Measurements from ENCODE around the gene TTN. TPM values are rescaled to one million over a fixed set of nuclear protein-coding genes. Genes with fewer than 3 reads are reported as not detected.

The TTN gene
- total RNA-seq, 1 donor from 2014 or later: 2,803 TPM

GRCh38 chr2:178530625-178531142 lies 276.5 kb downstream of the TTN start:
- intact Hi-C loops (cut with micrococcal nuclease): no loop called here
- H3K27ac ChIP-seq (replicated peaks): peak overlapping the region; percentile 10
- H3K27me3 ChIP-seq (ENCODE audit: low read depth): no peaks in the 10 kb centered on the region
- H3K4me3 ChIP-seq: no peak overlapping the region
- peaks cover 100% of the 10 kb centered on the region for H3K36me3 ChIP-seq
- peaks cover 21% of the 10 kb centered on the region for H3K4me1 ChIP-seq
- TF ChIP-seq, protein P1, sequence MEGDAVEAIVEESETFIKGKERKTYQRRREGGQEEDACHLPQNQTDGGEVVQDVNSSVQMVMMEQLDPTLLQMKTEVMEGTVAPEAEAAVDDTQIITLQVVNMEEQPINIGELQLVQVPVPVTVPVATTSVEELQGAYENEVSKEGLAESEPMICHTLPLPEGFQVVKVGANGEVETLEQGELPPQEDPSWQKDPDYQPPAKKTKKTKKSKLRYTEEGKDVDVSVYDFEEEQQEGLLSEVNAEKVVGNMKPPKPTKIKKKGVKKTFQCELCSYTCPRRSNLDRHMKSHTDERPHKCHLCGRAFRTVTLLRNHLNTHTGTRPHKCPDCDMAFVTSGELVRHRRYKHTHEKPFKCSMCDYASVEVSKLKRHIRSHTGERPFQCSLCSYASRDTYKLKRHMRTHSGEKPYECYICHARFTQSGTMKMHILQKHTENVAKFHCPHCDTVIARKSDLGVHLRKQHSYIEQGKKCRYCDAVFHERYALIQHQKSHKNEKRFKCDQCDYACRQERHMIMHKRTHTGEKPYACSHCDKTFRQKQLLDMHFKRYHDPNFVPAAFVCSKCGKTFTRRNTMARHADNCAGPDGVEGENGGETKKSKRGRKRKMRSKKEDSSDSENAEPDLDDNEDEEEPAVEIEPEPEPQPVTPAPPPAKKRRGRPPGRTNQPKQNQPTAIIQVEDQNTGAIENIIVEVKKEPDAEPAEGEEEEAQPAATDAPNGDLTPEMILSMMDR (IDR thresholded peaks at IDR 0.05; ENCODE audit: borderline replicate concordance): no peak
- no peaks in the 10 kb centered on the region for H3K9me3 ChIP-seq (replicated peaks)
- DNase-seq: no peak

GRCh38 chr2:178530131-178530530 lies 277.1 kb downstream of the TTN start:
- no peak overlapping the region for H3K4me3 ChIP-seq
- H3K9me3 ChIP-seq (replicated peaks): no peaks in the 10 kb centered on the region
- peaks cover 95% of the 10 kb centered on the region for H3K36me3 ChIP-seq
- H3K27me3 ChIP-seq (ENCODE audit: low read depth): no peaks in the 10 kb centered on the region
- intact Hi-C loops (cut with micrococcal nuclease): no loop called here
- TF ChIP-seq, protein P1 (IDR thresholded peaks at IDR 0.05; ENCODE audit: borderline replicate concordance): no peak
- peaks cover 21% of the 10 kb centered on the region for H3K4me1 ChIP-seq
- H3K27ac ChIP-seq (replicated peaks): peak overlapping the region; percentile 10
- no peak for DNase-seq

GRCh38 chr2:178529194-178529593 lies 278.0 kb downstream of the TTN start:
- H3K27me3 ChIP-seq (ENCODE audit: low read depth): no peaks in the 10 kb centered on the region
- H3K36me3 ChIP-seq: peaks cover 86% of the 10 kb centered on the region
- TF ChIP-seq, protein P1 (IDR thresholded peaks at IDR 0.05; ENCODE audit: borderline replicate concordance): no peak
- no peak overlapping the region for H3K4me3 ChIP-seq
- peaks cover 24% of the 10 kb centered on the region for H3K4me1 ChIP-seq
- no peaks in the 10 kb centered on the region for H3K9me3 ChIP-seq (replicated peaks)
- H3K27ac ChIP-seq (replicated peaks): no peak overlapping the region
- intact Hi-C loops (cut with micrococcal nuclease): no loop called here
- no peak for DNase-seq

DNA sequence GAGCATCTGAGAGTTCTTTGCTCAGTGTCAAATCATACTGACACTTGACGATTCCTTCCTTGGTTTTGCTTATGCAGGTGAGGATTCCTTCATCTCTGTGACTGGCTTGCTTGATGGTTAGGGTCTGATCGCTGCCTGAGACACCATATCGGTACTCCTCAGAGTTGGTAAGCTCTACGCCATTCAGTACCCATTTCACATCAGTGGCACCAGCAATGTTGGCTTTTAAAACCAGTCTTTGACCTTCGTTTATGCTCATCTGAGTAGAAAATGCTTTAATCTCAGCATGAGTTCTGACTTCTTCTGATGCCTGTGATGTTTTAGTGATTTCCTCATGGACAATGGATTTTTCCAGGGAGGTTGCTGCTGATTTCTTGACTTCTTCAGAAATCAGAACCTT lies 278.6 kb downstream of the TTN start:
- no peak for DNase-seq
- Histone ChIP-seq H3K27ac (replicated peaks) (peak overlapping the region; percentile 3), H3K9me3 (replicated peaks) (no peaks in the 10 kb centered on the region), H3K4me1 (peaks cover 29% of the 10 kb centered on the region), H3K36me3 (peaks cover 81% of the 10 kb centered on the region), H3K27me3 (ENCODE audit: low read depth) (no peaks in the 10 kb centered on the region), H3K4me3 (no peak overlapping the region)
- TF ChIP-seq, protein P1 (IDR thresholded peaks at IDR 0.05; ENCODE audit: borderline replicate concordance): no peak
- intact Hi-C loops (cut with micrococcal nuclease): no loop called here

GRCh38 chr2:178527592-178527991 lies 279.6 kb downstream of the TTN start:
- TF ChIP-seq, protein P1 (IDR thresholded peaks at IDR 0.05; ENCODE audit: borderline replicate concordance): no peak
- intact Hi-C loops (cut with micrococcal nuclease): no loop called here
- peaks cover 70% of the 10 kb centered on the region for H3K36me3 ChIP-seq

More at GRCh38 chr2:178527592-178527991, 279.6 kb downstream of the TTN start:
- Histone ChIP-seq H3K9me3 (replicated peaks) (no peaks in the 10 kb centered on the region), H3K4me3 (no peak overlapping the region), H3K27ac (replicated peaks) (peak overlapping the region; percentile 3), H3K4me1 (peaks cover 36% of the 10 kb centered on the region), H3K27me3 (ENCODE audit: low read depth) (no peaks in the 10 kb centered on the region)
- no peak for DNase-seq

Measured in left ventricle myocardium inferior (tissue), 1 donor.